Testis (tissue), 3 donors: Measurements from ENCODE around the gene GPR62. TPM values are rescaled to one million over a fixed set of nuclear protein-coding genes. Genes with fewer than 3 reads are reported as not detected.

ENCODE experiments used
- DNase-seq: peaks from one replicate; pipeline ENCODE4 v3.0.0-alpha.2; 2019
- H3K27ac ChIP-seq, 2 donors: fragments of 200-600 bp; sonication (generic); one replicate each; pipeline ENCODE4 v1.5.1; 2019
- H3K27me3 ChIP-seq: fragments of 200-600 bp; sonication (generic); one replicate; pipeline ENCODE4 v1.5.1; 2019
- H3K36me3 ChIP-seq: fragments of 200-600 bp; sonication (generic); one replicate; pipeline ENCODE4 v1.5.1; 2017; ENCODE audit warnings: low read depth; ENCODE audit errors: missing control alignments
- H3K4me1 ChIP-seq: fragments of 200-600 bp; sonication (generic); one replicate; pipeline ENCODE4 v1.5.1; 2019
- H3K4me3 ChIP-seq, 2 donors: fragments of 200-600 bp; sonication (generic); one replicate each; pipeline ENCODE4 v1.5.1; 2017 to 2019
- H3K9me3 ChIP-seq: fragments of 200-600 bp; sonication (generic); one replicate; pipeline ENCODE4 v1.5.1; 2017
- POLR2A ChIP-seq: fragments of 450-650 bp; IDR thresholded peaks from one replicate; pipeline ENCODE4 v1.6.1; 2017; ENCODE audit warnings: antibody characterized with exemption, mild to moderate bottlenecking, moderate library complexity
- WGBS, 2 donors: methylation state at CpG; one replicate each; pipeline ENCODE4 v1.1.5; 2018; 5-methylcytosine and 5-hydroxymethylcytosine counted together
- intact Hi-C: fragments of 100-400 bp; cut with DNase I; formaldehyde crosslinking; loops from one replicate; pipeline ENCODE4 v1.15.1; 2023; ENCODE audit warnings: low total_unique reads
- polyA plus RNA-seq: library from polyadenylated mRNA; stranded (reverse); fragments of 350-450 nt; fragmentation: Illumina TruSeq; extraction: RNeasy Lipid Tissue Mini Kit (QIAGEN cat#74804); gene quantifications from one replicate; pipeline ENCODE4 v1.2.3, GENCODE V29; 2014; ENCODE audit warnings: low read depth, low replicate concordance; ENCODE audit not compliant: insufficient read depth
- total RNA-seq, 2 donors: library from RNA; depleted of rRNA; stranded (reverse); fragments of >200 nt; gene quantifications; one replicate each; pipeline ENCODE4 v1.2.3, GENCODE V29; 2016
- TF ChIP-seq, protein P1 (sequence below), 3 experiments: fragments of 450-650 bp in 2 of 3; fragments of 200-600 bp in 1 of 3; sonication (generic) in 1 of 3; IDR thresholded peaks; one replicate each; pipeline ENCODE4 v1.5.1; 2016 to 2019; ENCODE audit warnings: antibody characterized with exemption in 3 of 3, mild to moderate bottlenecking in 2 of 3, moderate library complexity in 1 of 3

GPR62 gene
- total and polyA plus RNA-seq, 3 donors from 2014 or later = 0.18 to 0.50 (median 0.39) TPM

DNA sequence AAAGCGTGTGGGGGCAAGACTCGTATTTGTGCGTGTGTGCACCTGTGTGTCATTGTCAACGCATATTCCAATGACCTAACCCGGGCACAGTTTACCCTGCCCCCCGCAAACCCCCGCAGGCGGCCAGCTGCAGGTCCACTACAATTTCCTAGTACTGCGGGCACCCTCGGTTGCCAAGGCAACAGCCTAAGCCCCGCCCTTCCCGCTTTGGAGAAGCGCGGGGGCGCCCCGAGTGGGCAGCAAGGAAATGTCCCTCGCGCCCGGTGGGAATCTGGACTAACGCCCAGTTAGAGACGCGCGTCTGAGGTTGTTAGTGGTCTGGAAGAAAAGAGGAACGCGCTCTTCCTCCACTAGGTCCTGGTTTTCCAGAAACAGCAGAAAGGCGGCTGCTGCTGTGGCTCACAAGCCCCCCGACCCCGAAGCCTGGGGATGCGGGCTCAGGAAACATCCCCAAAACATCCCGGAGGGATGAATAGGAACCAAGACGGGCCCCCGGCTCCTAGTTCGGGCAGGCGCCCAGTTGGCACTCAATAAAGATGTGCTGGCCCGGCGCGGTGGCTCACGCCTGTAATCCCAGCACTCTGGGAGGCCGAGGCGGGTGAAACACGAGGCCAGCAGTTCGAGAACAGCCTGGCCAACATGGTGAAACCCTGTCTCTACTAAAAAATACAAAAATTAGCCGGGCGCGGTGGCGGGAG, 20.8 kb downstream of the GPR62 start:
- Histone ChIP-seq H3K36me3 (no peaks in the 10 kb centered on the region), H3K27ac (no peak overlapping the region), H3K4me3 (peak overlapping the region; percentile 76 to 84), H3K4me1 (peaks cover 8% of the 10 kb centered on the region), H3K27me3 (no peaks in the 10 kb centered on the region), H3K9me3 (no peaks in the 10 kb centered on the region)
- DNase-seq = peak; percentile 85
- intact Hi-C loops = no loop called here
- TF ChIP-seq, protein P1, sequence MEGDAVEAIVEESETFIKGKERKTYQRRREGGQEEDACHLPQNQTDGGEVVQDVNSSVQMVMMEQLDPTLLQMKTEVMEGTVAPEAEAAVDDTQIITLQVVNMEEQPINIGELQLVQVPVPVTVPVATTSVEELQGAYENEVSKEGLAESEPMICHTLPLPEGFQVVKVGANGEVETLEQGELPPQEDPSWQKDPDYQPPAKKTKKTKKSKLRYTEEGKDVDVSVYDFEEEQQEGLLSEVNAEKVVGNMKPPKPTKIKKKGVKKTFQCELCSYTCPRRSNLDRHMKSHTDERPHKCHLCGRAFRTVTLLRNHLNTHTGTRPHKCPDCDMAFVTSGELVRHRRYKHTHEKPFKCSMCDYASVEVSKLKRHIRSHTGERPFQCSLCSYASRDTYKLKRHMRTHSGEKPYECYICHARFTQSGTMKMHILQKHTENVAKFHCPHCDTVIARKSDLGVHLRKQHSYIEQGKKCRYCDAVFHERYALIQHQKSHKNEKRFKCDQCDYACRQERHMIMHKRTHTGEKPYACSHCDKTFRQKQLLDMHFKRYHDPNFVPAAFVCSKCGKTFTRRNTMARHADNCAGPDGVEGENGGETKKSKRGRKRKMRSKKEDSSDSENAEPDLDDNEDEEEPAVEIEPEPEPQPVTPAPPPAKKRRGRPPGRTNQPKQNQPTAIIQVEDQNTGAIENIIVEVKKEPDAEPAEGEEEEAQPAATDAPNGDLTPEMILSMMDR (IDR thresholded peaks at IDR 0.05) = no peak
- no peak for TF ChIP-seq POLR2A
- WGBS, 2 donors = 18 to 32% methylated on average over 38 to 39 of the region's 46 CpGs

DNA sequence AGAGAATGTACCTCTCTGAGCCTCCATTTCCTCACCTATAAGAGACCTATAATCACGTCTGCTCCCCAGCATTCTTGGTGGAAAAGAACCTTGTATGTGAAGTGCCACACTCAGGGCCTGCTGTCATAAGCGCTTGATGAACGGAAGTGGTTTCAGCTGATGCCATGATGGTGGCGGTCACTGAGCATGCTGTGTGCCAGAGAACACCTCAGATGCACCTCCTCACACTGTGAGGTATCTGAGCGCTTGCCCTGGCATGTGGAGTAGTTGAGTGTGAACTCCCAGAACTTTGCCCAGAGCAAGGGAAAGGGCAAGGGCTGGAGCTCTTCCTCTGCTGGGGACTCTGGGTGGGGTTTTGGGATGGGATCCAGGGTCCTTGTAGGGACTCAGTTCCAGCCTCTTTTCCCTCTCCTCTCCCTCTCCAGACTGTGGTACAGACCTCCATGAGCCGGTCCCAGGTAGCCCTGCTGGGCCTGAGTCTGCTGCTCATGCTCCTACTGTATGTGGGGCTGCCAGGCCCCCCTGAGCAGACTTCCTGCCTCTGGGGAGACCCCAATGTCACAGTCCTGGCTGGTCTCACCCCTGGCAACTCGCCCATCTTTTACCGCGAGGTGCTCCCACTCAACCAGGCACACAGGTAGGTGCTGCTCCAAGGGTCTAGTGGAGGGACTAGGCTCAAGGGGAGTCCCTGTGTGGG, 22.4 kb downstream of the GPR62 start:
- Histone ChIP-seq H3K27ac (no peak overlapping the region), H3K4me3 (no peak overlapping the region), H3K4me1 (peaks cover 16% of the 10 kb centered on the region), H3K9me3 (no peaks in the 10 kb centered on the region), H3K27me3 (no peaks in the 10 kb centered on the region), H3K36me3 (no peaks in the 10 kb centered on the region)
- 86 to 94% methylated on average over 6 to 9 of the region's 9 CpGs for WGBS, 2 donors
- DNase-seq = no peak
- intact Hi-C loops = no loop called here
- TF ChIP-seq, protein P1 (IDR thresholded peaks at IDR 0.05) = no peak
- no peak for TF ChIP-seq POLR2A

DNA sequence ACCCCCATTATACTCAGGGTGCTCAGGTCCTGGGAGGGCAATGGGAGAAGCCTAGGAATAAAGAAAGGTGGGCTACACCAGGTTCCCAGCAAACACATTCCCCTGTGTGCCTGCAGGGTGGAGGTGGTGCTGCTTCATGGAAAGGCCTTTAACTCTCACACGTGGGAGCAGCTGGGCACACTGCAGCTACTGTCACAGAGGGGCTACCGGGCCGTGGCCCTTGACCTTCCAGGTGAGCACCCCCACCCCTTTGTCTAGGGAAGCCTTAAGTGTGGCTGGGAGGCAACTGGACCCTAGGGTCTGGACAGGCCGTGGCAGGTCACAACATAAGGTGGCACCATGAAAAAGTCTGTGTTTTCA, 22.9 kb downstream of the GPR62 start:
- Histone ChIP-seq H3K4me1 (peaks cover 19% of the 10 kb centered on the region), H3K4me3 (no peak overlapping the region), H3K36me3 (no peaks in the 10 kb centered on the region), H3K27ac (no peak overlapping the region), H3K9me3 (no peaks in the 10 kb centered on the region), H3K27me3 (no peaks in the 10 kb centered on the region)
- intact Hi-C loops = no loop called here
- DNase-seq = no peak
- TF ChIP-seq, protein P1 (IDR thresholded peaks at IDR 0.05) = no peak
- TF ChIP-seq POLR2A = no peak
- 83% methylated on average over 3 to 4 of the region's 4 CpGs for WGBS, 2 donors

DNA sequence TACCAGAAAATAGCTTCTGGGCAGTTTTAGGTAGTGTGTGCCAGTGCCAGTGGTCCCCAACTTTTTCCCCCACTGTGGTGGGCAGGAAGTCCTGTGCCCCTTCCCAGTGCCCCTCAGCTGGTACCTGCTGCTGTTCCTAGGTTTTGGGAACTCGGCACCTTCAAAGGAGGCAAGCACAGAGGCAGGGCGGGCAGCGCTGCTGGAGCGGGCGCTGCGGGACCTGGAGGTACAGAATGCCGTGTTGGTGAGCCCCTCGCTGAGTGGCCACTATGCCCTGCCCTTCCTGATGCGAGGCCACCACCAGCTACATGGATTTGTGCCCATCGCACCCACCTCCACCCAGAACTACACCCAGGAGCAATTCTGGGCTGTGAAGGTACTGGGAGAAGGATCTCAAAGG, 25.1 kb downstream of the GPR62 start:
- WGBS, 2 donors = 95% methylated on average over 10 of the region's 10 CpGs; no CpG with 5 or more reads in 1 of the 2 donors
- no peak overlapping the region for H3K4me3 ChIP-seq
- H3K27me3 ChIP-seq = no peaks in the 10 kb centered on the region
- no peak for DNase-seq
- no peak for TF ChIP-seq POLR2A
- no peaks in the 10 kb centered on the region for H3K36me3 ChIP-seq
- intact Hi-C loops = no loop called here
- H3K9me3 ChIP-seq = no peaks in the 10 kb centered on the region
- H3K4me1 ChIP-seq = peaks cover 20% of the 10 kb centered on the region
- no peak overlapping the region for H3K27ac ChIP-seq

DNA sequence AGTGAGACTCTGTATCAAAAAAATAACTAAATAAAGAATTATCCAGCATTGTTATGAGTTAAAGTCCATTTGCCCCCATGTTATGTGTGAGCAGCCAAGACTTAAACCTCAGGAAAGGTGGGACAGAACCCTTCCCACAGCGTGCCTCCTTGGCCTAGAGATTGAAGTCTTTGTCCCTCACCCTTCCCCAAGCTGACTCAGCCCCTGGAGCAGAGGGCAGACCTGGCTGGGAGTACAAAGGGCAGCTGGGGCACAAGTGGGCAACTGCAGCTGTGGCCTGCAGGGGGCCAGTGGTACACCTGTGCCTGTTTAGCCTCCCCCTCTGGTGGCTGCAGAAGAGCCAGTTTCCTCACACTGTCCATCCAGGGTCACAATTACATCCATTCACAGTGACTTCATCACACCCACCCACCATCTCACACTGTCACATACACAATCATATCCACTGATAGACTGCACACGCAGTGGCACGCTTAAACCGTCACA, 27.2 kb downstream of the GPR62 start:
- WGBS, 2 donors = 12 to 13% methylated on average over 4 of the region's 4 CpGs
- intact Hi-C loops = no loop called here
- peaks cover 20% of the 10 kb centered on the region for H3K4me1 ChIP-seq
- TF ChIP-seq POLR2A = no peak
- TF ChIP-seq, protein P1 (IDR thresholded peaks at IDR 0.05) = peak in 2 of 3 experiments; percentile 15 to 33
- no peaks in the 10 kb centered on the region for H3K9me3 ChIP-seq
- no peaks in the 10 kb centered on the region for H3K27me3 ChIP-seq
- DNase-seq = no peak
- H3K36me3 ChIP-seq = no peaks in the 10 kb centered on the region
- H3K4me3 ChIP-seq = peak overlapping the region; percentile 68
- H3K27ac ChIP-seq = peak overlapping the region in 1 of 2 donors; percentile 88
